Ovary (tissue), 9 donors: ENCODE results near the gene DNAJB8. TPM values are rescaled to one million over a fixed set of nuclear protein-coding genes. Genes with fewer than 3 reads are reported as not detected.

Experiments used
- DNase-seq, 5 donors: peaks; one replicate each; pipeline ENCODE4 v3.0.0-alpha.2; 2019 to 2020
- H3K27ac ChIP-seq, 2 donors: fragments of 200-600 bp; one replicate each; pipeline versions ENCODE4 v1.5.1 to v1.8.0; 2019 to 2022
- H3K27me3 ChIP-seq: fragments of 200-600 bp; one replicate; pipeline ENCODE4 v1.8.0; 2022
- H3K36me3 ChIP-seq: fragments of 200-600 bp; sonication (generic); one replicate; pipeline ENCODE4 v1.5.1; 2019
- H3K4me1 ChIP-seq: one replicate; pipeline ENCODE4 v1.8.1; 2013; ENCODE audit warnings: mild to moderate bottlenecking, moderate library complexity; ENCODE audit not compliant: insufficient read depth
- H3K4me3 ChIP-seq: fragments of 200-600 bp; sonication (generic); one replicate; pipeline ENCODE4 v1.5.1; 2017
- H3K9me3 ChIP-seq, 2 donors: fragments of 200-600 bp in 1 of 2; sonication (generic) in 1 of 2; one replicate each; pipeline versions ENCODE4 v1.5.1 to v1.8.1; 2013 to 2019; ENCODE audit warnings: mild to moderate bottlenecking in 1 of 2, moderate library complexity in 1 of 2
- CTCF ChIP-seq, 3 donors: fragments of 450-650 bp in 2 of 3; fragments of 200-600 bp in 1 of 3; IDR thresholded peaks; one replicate each; pipeline versions ENCODE4 v1.5.1 to v1.8.0; 2016 to 2022; ENCODE audit warnings: antibody characterized with exemption in 3 of 3, mild to moderate bottlenecking in 1 of 3
- EP300 ChIP-seq: sonication (generic); formaldehyde crosslinking; IDR thresholded peaks from one replicate; pipeline ENCODE4 v1.6.1; 2017; ENCODE audit warnings: antibody characterized with exemption
- POLR2A ChIP-seq: fragments of 450-650 bp; IDR thresholded peaks from one replicate; pipeline ENCODE4 v1.6.1; 2017; ENCODE audit warnings: antibody characterized with exemption, mild to moderate bottlenecking, moderate library complexity
- WGBS, 3 donors: extraction: QIAGEN DNeasy Blood & Tissue Kit in 1 of 3; methylation state at CpG; one replicate each; pipeline versions ENCODE4 v1.1.5 to v1.1.7; 2013 to 2017; 5-methylcytosine and 5-hydroxymethylcytosine counted together
- intact Hi-C, 4 donors: fragments of 100-400 bp; cut with DNase I; formaldehyde crosslinking; loops; one replicate each; pipeline versions ENCODE4 v1.11.0 to v1.15.1; 2022 to 2023
- polyA plus RNA-seq, 2 donors: library from polyadenylated mRNA; stranded (reverse); fragments of 200-250 nt in 1 of 2; fragments of 350-450 nt in 1 of 2; fragmentation: Illumina TruSeq in 1 of 2; extraction: RNeasy Lipid Tissue Mini Kit (QIAGEN cat#74804) in 1 of 2; gene quantifications; one replicate each; pipeline ENCODE4 v1.2.3, GENCODE V29; 2013 to 2014
- total RNA-seq, 7 donors: library from RNA; depleted of rRNA in 2 of 7; stranded (reverse); fragments of >200 nt in 2 of 7; fragmentation: NEBNext Ultra II Directional in 3 of 7; extraction: Animal tissue kit (Norgen Biotek cat#: 25700) in 3 of 7; gene quantifications; one replicate each; pipeline versions ENCODE4 v1.1.0 to v1.2.4, GENCODE V29; 2016 to 2023
- donor health status: DM: no; HTN: no; CAD: no; lungs with moderate emphysema.
- donor health status: DM: no; HTN: no; CAD: no.
- donor health status: Bipolar disorder and iron deficiency.
- donor health status: DM: yes; HTN: yes; CAD: no.
- donor health status: DM: no; HTN: no; CAD: no.
- donor health status: DM: yes; HTN: yes; CAD: no.

Gene DNAJB8
- total and polyA plus RNA-seq, 9 donors = not detected

- H3K27ac ChIP-seq = no peak overlapping the region
- no peaks in the 10 kb centered on the region for H3K36me3 ChIP-seq
- 65 to 77% (median 66%) methylated on average over 11 of the region's 11 CpGs for WGBS, 3 donors
- H3K27me3 ChIP-seq = no peaks in the 10 kb centered on the region
- no peak for TF ChIP-seq POLR2A
- TF ChIP-seq CTCF (IDR thresholded peaks at IDR 0.05) = no peak
- no peak for TF ChIP-seq EP300
- no peaks in the 10 kb centered on the region for H3K9me3 ChIP-seq
- no peak for DNase-seq
- H3K4me1 ChIP-seq = no peaks in the 10 kb centered on the region
- H3K4me3 ChIP-seq = no peak overlapping the region
- intact Hi-C loops = no loop called here
Observed at GRCh38 chr3:128478576-128479506, 12.2 kb upstream of the DNAJB8 start.

- no peaks in the 10 kb centered on the region for H3K27me3 ChIP-seq
- 85 to 89% (median 88%) methylated on average over 5 of the region's 5 CpGs for WGBS, 3 donors
- intact Hi-C loops = no loop called here
Observed at GRCh38 chr3:128476659-128477058, 10.0 kb upstream of the DNAJB8 start.

GRCh38 chr3:128475355-128475754 is 8.7 kb upstream of the DNAJB8 start:
- Histone ChIP-seq H3K4me3 (no peak overlapping the region), H3K27me3 (no peaks in the 10 kb centered on the region), H3K27ac (no peak overlapping the region), H3K4me1 (no peaks in the 10 kb centered on the region), H3K36me3 (no peaks in the 10 kb centered on the region), H3K9me3 (no peaks in the 10 kb centered on the region)
- TF ChIP-seq EP300 (no peak), POLR2A (no peak), CTCF (IDR thresholded peaks at IDR 0.05) (no peak)
- intact Hi-C loops = no loop called here
- no peak for DNase-seq
- 80 to 83% (median 81%) methylated on average over 6 to 8 of the region's 8 CpGs for WGBS, 3 donors

More at GRCh38 chr3:128476659-128477058, 10.0 kb upstream of the DNAJB8 start:
- Histone ChIP-seq H3K27ac (no peak overlapping the region), H3K4me1 (no peaks in the 10 kb centered on the region), H3K4me3 (no peak overlapping the region), H3K36me3 (no peaks in the 10 kb centered on the region), H3K9me3 (no peaks in the 10 kb centered on the region)
- TF ChIP-seq CTCF (IDR thresholded peaks at IDR 0.05) = no peak
- no peak for DNase-seq

- Histone ChIP-seq H3K27me3 (no peaks in the 10 kb centered on the region), H3K27ac (no peak overlapping the region), H3K4me1 (no peaks in the 10 kb centered on the region), H3K36me3 (no peaks in the 10 kb centered on the region), H3K4me3 (no peak overlapping the region), H3K9me3 (no peaks in the 10 kb centered on the region)
- intact Hi-C loops = no loop called here
- TF ChIP-seq EP300 (no peak), CTCF (IDR thresholded peaks at IDR 0.05) (no peak), POLR2A (no peak)
- 45 to 56% (median 48%) methylated on average over 4 of the region's 4 CpGs for WGBS, 3 donors
- DNase-seq = no peak
Observed at GRCh38 chr3:128473737-128474136, 7.0 kb upstream of the DNAJB8 start.
